ENCODE data around the gene IFT74. TPM values are rescaled to one million over a fixed set of nuclear protein-coding genes. Genes with fewer than 3 reads are reported as not detected.

Gene IFT74
- total RNA-seq (2014; rRNA removed; shearing (Covaris generic)) = 4.9 and 6.0 TPM in 2 replicates

- Histone ChIP-seq H3K9me3 (replicated peaks) (no peaks in the 10 kb centered on the region), H3K4me3 (peak within 1 kb of the TSS; percentile 68), H3K36me3 (no peaks in the 10 kb centered on the region), H3K4me1 (no peaks in the 10 kb centered on the region), H3K27ac (peak within 1 kb of the TSS; percentile 65), H3K27me3 (no peaks in the 10 kb centered on the region)
- DNase-seq = peak; percentile 89 to 91
Observed at GRCh38 chr9:26955921-26956859, at the start of gene IFT74. IFT74 (plus strand) TSS chr9:26956412; CDS start chr9:26961968, 5,556 bp downstream.

- H3K27me3 ChIP-seq = no peaks in the 10 kb centered on the region
- DNase-seq = no peak
- no peak overlapping the region for H3K27ac ChIP-seq
- H3K36me3 ChIP-seq = peaks cover 51% of the 10 kb centered on the region
- H3K4me1 ChIP-seq = no peaks in the 10 kb centered on the region
- H3K9me3 ChIP-seq (replicated peaks) = no peaks in the 10 kb centered on the region
- H3K4me3 ChIP-seq = no peak overlapping the region
Observed at GRCh38 chr9:26913138-26913668, 43.0 kb upstream of the IFT74 start.

- H3K4me1 ChIP-seq = no peaks in the 10 kb centered on the region
- H3K27ac ChIP-seq = no peak overlapping the region
- peaks cover 58% of the 10 kb centered on the region for H3K36me3 ChIP-seq
- H3K27me3 ChIP-seq = no peaks in the 10 kb centered on the region
- DNase-seq = no peak
- no peaks in the 10 kb centered on the region for H3K9me3 ChIP-seq (replicated peaks)
- no peak overlapping the region for H3K4me3 ChIP-seq
Observed at GRCh38 chr9:26919698-26920097, 36.5 kb upstream of the IFT74 start.

- H3K9me3 ChIP-seq (replicated peaks) = no peaks in the 10 kb centered on the region
- H3K4me3 ChIP-seq = no peak overlapping the region
- H3K4me1 ChIP-seq = no peaks in the 10 kb centered on the region
- H3K27ac ChIP-seq = no peak overlapping the region
- DNase-seq = no peak
- H3K27me3 ChIP-seq = no peaks in the 10 kb centered on the region
- H3K36me3 ChIP-seq = peaks cover 47% of the 10 kb centered on the region
Observed at GRCh38 chr9:26925609-26926008, 30.6 kb upstream of the IFT74 start.

GRCh38 chr9:26928902-26929495 lies 27.2 kb upstream of the IFT74 start:
- Histone ChIP-seq H3K4me1 (no peaks in the 10 kb centered on the region), H3K27me3 (no peaks in the 10 kb centered on the region), H3K27ac (no peak overlapping the region), H3K36me3 (peaks cover 30% of the 10 kb centered on the region), H3K4me3 (no peak overlapping the region), H3K9me3 (replicated peaks) (no peaks in the 10 kb centered on the region)
- no peak for DNase-seq

- DNase-seq = no peak
- no peaks in the 10 kb centered on the region for H3K27me3 ChIP-seq
- no peaks in the 10 kb centered on the region for H3K9me3 ChIP-seq (replicated peaks)
- H3K4me3 ChIP-seq = no peak overlapping the region
- no peaks in the 10 kb centered on the region for H3K4me1 ChIP-seq
- H3K27ac ChIP-seq = no peak overlapping the region
- 0 out of 2 replicates have a peak, but pooled peaks cover 7% of the 10 kb centered on the region for H3K36me3 ChIP-seq
Observed at GRCh38 chr9:26935847-26936246, 20.4 kb upstream of the IFT74 start.

GRCh38 chr9:26937816-26938371 lies 18.3 kb upstream of the IFT74 start:
- H3K4me1 ChIP-seq = no peaks in the 10 kb centered on the region
- 0 out of 2 replicates have a peak, but pooled peaks cover 4% of the 10 kb centered on the region for H3K36me3 ChIP-seq
- H3K27me3 ChIP-seq = no peaks in the 10 kb centered on the region
- H3K4me3 ChIP-seq = no peak overlapping the region
- H3K9me3 ChIP-seq (replicated peaks) = no peaks in the 10 kb centered on the region
- no peak for DNase-seq
- no peak overlapping the region for H3K27ac ChIP-seq

- Histone ChIP-seq H3K4me1 (no peaks in the 10 kb centered on the region), H3K27ac (no peak overlapping the region), H3K36me3 (peaks cover 5% of the 10 kb centered on the region; the same call in 1 of the 2 replicates), H3K27me3 (no peaks in the 10 kb centered on the region), H3K4me3 (no peak overlapping the region), H3K9me3 (replicated peaks) (no peaks in the 10 kb centered on the region)
- DNase-seq = no peak
Observed at GRCh38 chr9:26939955-26940711, 16.1 kb upstream of the IFT74 start.

- Histone ChIP-seq H3K27me3 (no peaks in the 10 kb centered on the region), H3K4me1 (no peaks in the 10 kb centered on the region), H3K27ac (no peak overlapping the region), H3K9me3 (replicated peaks) (no peaks in the 10 kb centered on the region), H3K4me3 (no peak overlapping the region), H3K36me3 (peaks cover 5% of the 10 kb centered on the region; the same call in 1 of the 2 replicates)
- no peak for DNase-seq
Observed at GRCh38 chr9:26940779-26941178, 15.4 kb upstream of the IFT74 start.

GRCh38 chr9:26945591-26945990 lies 10.6 kb upstream of the IFT74 start:
- Histone ChIP-seq H3K4me3 (peak overlapping the region; percentile 90), H3K27ac (no peak overlapping the region), H3K36me3 (peaks cover 4% of the 10 kb centered on the region; the same call in 1 of the 2 replicates), H3K4me1 (no peaks in the 10 kb centered on the region), H3K27me3 (no peaks in the 10 kb centered on the region), H3K9me3 (replicated peaks) (no peaks in the 10 kb centered on the region)
- peak in 1 of 2 experiments; percentile 2 for DNase-seq

- Histone ChIP-seq H3K27ac (peak within 1 kb of the TSS; percentile 95), H3K9me3 (replicated peaks) (no peaks in the 10 kb centered on the region), H3K36me3 (peaks cover 2% of the 10 kb centered on the region; the same call in 1 of the 2 replicates), H3K4me3 (peak within 1 kb of the TSS; percentile 90), H3K27me3 (no peaks in the 10 kb centered on the region), H3K4me1 (no peaks in the 10 kb centered on the region)
- peak; percentile 86 to 88 for DNase-seq
Observed at GRCh38 chr9:26946753-26947727, 9.2 kb upstream of the IFT74 start, which contains the start of gene PLAA. PLAA (minus strand) TSS chr9:26947242; CDS start chr9:26947045, 197 bp downstream.

- Histone ChIP-seq H3K4me3 (peak overlapping the region; percentile 90), H3K9me3 (replicated peaks) (no peaks in the 10 kb centered on the region), H3K4me1 (no peaks in the 10 kb centered on the region), H3K27ac (peak overlapping the region; percentile 95), H3K27me3 (no peaks in the 10 kb centered on the region), H3K36me3 (peaks cover 2% of the 10 kb centered on the region; the same call in 1 of the 2 replicates)
- DNase-seq = peak in 1 of 2 experiments; percentile 16
Observed at GRCh38 chr9:26947736-26948135, 8.5 kb upstream of the IFT74 start.

- Histone ChIP-seq H3K27ac (no peak overlapping the region), H3K4me1 (no peaks in the 10 kb centered on the region), H3K9me3 (replicated peaks) (no peaks in the 10 kb centered on the region), H3K4me3 (no peak overlapping the region), H3K27me3 (no peaks in the 10 kb centered on the region), H3K36me3 (no peaks in the 10 kb centered on the region)
- DNase-seq = no peak
Observed at GRCh38 chr9:26949637-26950069, 6.6 kb upstream of the IFT74 start.
